GM12872 (cell line): Measurements from ENCODE around the gene GRID1.

ENCODE experiments used
- CTCF ChIP-seq: IDR thresholded peaks from 3 replicates; pipeline ENCODE4 v1.5.1; 2011; ENCODE audit warnings: low read depth, mild to moderate bottlenecking, low read length, moderate library complexity; ENCODE audit not compliant: insufficient read depth

Gene GRID1

GRCh38 chr10:86135191-86135590 is 231.4 kb downstream of the GRID1 start:
- no peak for TF ChIP-seq CTCF

DNA sequence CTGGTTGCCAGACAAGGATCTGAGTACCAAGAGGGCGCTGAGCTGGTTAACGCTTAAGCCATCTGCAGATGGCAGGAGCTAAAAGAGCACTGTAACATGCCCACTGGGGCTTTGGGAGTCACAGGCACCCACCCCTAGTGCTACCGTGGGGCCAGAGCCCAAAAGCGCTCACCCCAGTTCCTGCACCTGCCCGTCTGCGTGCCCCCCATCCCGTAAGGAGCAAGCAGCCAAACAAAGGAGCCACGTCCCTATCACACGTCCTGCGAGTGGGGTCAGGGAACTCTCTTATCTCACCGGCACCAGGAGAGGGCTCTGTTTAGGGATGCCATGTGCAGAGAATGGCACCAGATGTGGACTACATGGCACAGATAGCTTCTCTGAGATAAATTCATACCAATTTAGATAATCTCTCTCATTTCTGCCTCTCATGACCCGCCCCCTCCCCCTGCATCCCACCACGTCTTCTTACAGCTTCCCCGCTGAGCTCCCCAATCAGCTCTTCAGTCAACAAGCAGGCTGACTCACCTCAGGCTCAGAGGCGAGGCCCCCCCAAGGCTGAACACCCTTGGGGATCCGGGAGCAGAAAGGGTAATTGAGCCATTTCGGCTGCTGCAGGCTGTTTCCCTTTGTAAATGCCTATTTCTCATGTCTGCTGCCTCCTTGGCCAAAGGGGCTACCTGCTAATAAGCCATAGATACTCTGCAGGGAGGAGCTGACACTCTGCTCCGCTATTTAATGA is 235.7 kb downstream of the GRID1 start:
- no peak for TF ChIP-seq CTCF

- TF ChIP-seq CTCF = no peak
These were observed 236.6 kb downstream of the GRID1 start for GRCh38 chr10:86130041-86130440.

- TF ChIP-seq CTCF = no peak
These were observed 238.2 kb downstream of the GRID1 start for GRCh38 chr10:86128360-86128759.

- no peak for TF ChIP-seq CTCF
These were observed 239.2 kb downstream of the GRID1 start for GRCh38 chr10:86127274-86127819.

GRCh38 chr10:86124734-86125133 is 241.9 kb downstream of the GRID1 start:
- no peak for TF ChIP-seq CTCF

DNA sequence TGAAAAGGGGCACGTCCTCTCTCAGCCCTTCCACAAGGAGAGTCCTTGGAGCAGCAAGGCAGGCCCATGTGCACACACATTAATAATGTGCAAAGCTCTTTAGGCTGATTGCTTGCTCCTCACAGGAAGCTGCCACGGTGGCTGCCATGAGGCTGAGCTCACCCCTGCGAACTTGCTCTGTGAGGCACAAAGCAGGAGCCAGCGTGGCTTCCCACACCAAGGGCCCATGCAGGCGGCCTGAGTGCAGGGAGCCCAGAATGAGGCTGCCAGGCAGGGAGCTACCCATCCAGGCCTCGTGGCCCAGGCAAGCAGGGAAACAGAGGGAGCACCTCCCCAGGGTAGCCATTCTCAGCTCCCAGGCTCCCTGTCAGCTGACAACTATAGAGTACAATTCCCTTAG is 242.9 kb downstream of the GRID1 start:
- no peak for TF ChIP-seq CTCF
